DND-41 (cell line): Measurements from ENCODE around the gene PDE1C.

Experiments
- CTCF ChIP-seq: IDR thresholded peaks from 2 replicates; pipeline ENCODE4 v1.5.1; 2012; ENCODE audit warnings: borderline replicate concordance, low read length, moderate library complexity, mild to moderate bottlenecking; ENCODE audit not compliant: poor library complexity, severe bottlenecking; ENCODE audit errors: extremely low read depth
- EZH2 ChIP-seq: IDR thresholded peaks from 3 replicates; pipeline ENCODE4 v1.6.1; 2012; ENCODE audit warnings: borderline replicate concordance, low read depth, mild to moderate bottlenecking, moderate library complexity, low read length, inconsistent platforms; ENCODE audit not compliant: severe bottlenecking

- TF ChIP-seq CTCF: peak; percentile 90
- peak; percentile 45 for TF ChIP-seq EZH2
Observed at GRCh38 chr7:31744294-31744874, 325.8 kb downstream of the PDE1C start.
